ENCODE measurements around the gene KDM7A. TPM values are rescaled to one million over a fixed set of nuclear protein-coding genes. Genes with fewer than 3 reads are reported as not detected.

Gene KDM7A
- total RNA-seq, 1 donor from 2014 or later, result 7.6 TPM

GRCh38 chr7:140156460-140157080, 20.2 kb downstream of the KDM7A start:
- TF ChIP-seq CTCF (IDR thresholded peaks at IDR 0.05), result no peak
- Mint-ChIP-seq H3K27me3 (ENCODE audit: low read depth) (no peaks in the 10 kb centered on the region), H3K9me3 (ENCODE audit: low read depth) (no peaks in the 10 kb centered on the region), H3K36me3 (ENCODE audit: low read depth) (no peaks in the 10 kb centered on the region), H3K27ac (ENCODE audit: unreplicated experiment) (no peak overlapping the region), H3K4me1 (ENCODE audit: low read depth) (peaks cover 21% of the 10 kb centered on the region), H3K4me3 (ENCODE audit: unreplicated experiment) (no peak overlapping the region)
- DNase-seq (ENCODE audit: low spot score), result no peak

- H3K36me3 Mint-ChIP-seq (ENCODE audit: low read depth), result no peaks in the 10 kb centered on the region
- no peaks in the 10 kb centered on the region for H3K27me3 Mint-ChIP-seq (ENCODE audit: low read depth)
- H3K4me1 Mint-ChIP-seq (ENCODE audit: low read depth), result peaks cover 16% of the 10 kb centered on the region
- H3K9me3 Mint-ChIP-seq (ENCODE audit: low read depth), result no peaks in the 10 kb centered on the region
- no peak for TF ChIP-seq CTCF (IDR thresholded peaks at IDR 0.05)
- no peak overlapping the region for H3K27ac Mint-ChIP-seq (ENCODE audit: unreplicated experiment)
- H3K4me3 Mint-ChIP-seq (ENCODE audit: unreplicated experiment), result no peak overlapping the region
- DNase-seq (ENCODE audit: low spot score), result no peak
Measured at GRCh38 chr7:140155428-140155827, 21.4 kb downstream of the KDM7A start.

GRCh38 chr7:140153666-140154161, 23.1 kb downstream of the KDM7A start:
- peaks cover 11% of the 10 kb centered on the region for H3K4me1 Mint-ChIP-seq (ENCODE audit: low read depth)
- no peak overlapping the region for H3K27ac Mint-ChIP-seq (ENCODE audit: unreplicated experiment)
- no peaks in the 10 kb centered on the region for H3K9me3 Mint-ChIP-seq (ENCODE audit: low read depth)
- no peak for DNase-seq (ENCODE audit: low spot score)
- H3K36me3 Mint-ChIP-seq (ENCODE audit: low read depth), result no peaks in the 10 kb centered on the region
- no peak for TF ChIP-seq CTCF (IDR thresholded peaks at IDR 0.05)
- no peak overlapping the region for H3K4me3 Mint-ChIP-seq (ENCODE audit: unreplicated experiment)
- H3K27me3 Mint-ChIP-seq (ENCODE audit: low read depth), result no peaks in the 10 kb centered on the region

- Mint-ChIP-seq H3K4me3 (ENCODE audit: unreplicated experiment) (no peak overlapping the region), H3K27me3 (ENCODE audit: low read depth) (no peaks in the 10 kb centered on the region), H3K36me3 (ENCODE audit: low read depth) (peaks cover 5% of the 10 kb centered on the region), H3K9me3 (ENCODE audit: low read depth) (no peaks in the 10 kb centered on the region), H3K27ac (ENCODE audit: unreplicated experiment) (no peak overlapping the region), H3K4me1 (ENCODE audit: low read depth) (peaks cover 9% of the 10 kb centered on the region)
- no peak for TF ChIP-seq CTCF (IDR thresholded peaks at IDR 0.05)
- no peak for DNase-seq (ENCODE audit: low spot score)
Measured at GRCh38 chr7:140146574-140146973, 30.2 kb downstream of the KDM7A start.

- Mint-ChIP-seq H3K36me3 (ENCODE audit: low read depth) (peaks cover 5% of the 10 kb centered on the region), H3K27ac (ENCODE audit: unreplicated experiment) (no peak overlapping the region), H3K4me3 (ENCODE audit: unreplicated experiment) (no peak overlapping the region), H3K4me1 (ENCODE audit: low read depth) (peaks cover 9% of the 10 kb centered on the region), H3K9me3 (ENCODE audit: low read depth) (no peaks in the 10 kb centered on the region), H3K27me3 (ENCODE audit: low read depth) (no peaks in the 10 kb centered on the region)
- no peak for TF ChIP-seq CTCF (IDR thresholded peaks at IDR 0.05)
- DNase-seq (ENCODE audit: low spot score), result no peak
Measured at GRCh38 chr7:140145709-140146108, 31.1 kb downstream of the KDM7A start.

All from chondrocyte (in vitro differentiated cells).